Liver (tissue), 3 donors: ENCODE measurements around the gene SRRM1.

Experiments used
- CTCF ChIP-seq: fragments of 150-350 bp; IDR thresholded peaks from 2 replicates; pipeline ENCODE4 v1.5.1; 2017; ENCODE audit warnings: improper control_type of control experiment, low read depth, low read length; ENCODE audit not compliant: missing input control
- EGR1 ChIP-seq, 2 donors: IDR thresholded peaks; 2 replicates each; pipeline ENCODE4 v1.6.1; 2016 to 2018; ENCODE audit warnings: antibody characterized with exemption in 2 of 2, low read depth in 2 of 2
- GABPA ChIP-seq, 2 donors: IDR thresholded peaks in 1 of 2; conservative IDR thresholded peaks in 1 of 2; 2 replicates each; pipeline ENCODE4 v1.6.1; 2016; ENCODE audit warnings: antibody characterized with exemption in 2 of 2, mild to moderate bottlenecking in 1 of 2, moderate library complexity in 1 of 2
- HNF4A ChIP-seq, 2 donors: conservative IDR thresholded peaks; 2 replicates each; pipeline ENCODE4 v1.6.1; 2016; ENCODE audit warnings: antibody characterized with exemption in 2 of 2, mild to moderate bottlenecking in 2 of 2
- MAX ChIP-seq: IDR thresholded peaks from 2 replicates; pipeline ENCODE4 v1.6.1; 2016; ENCODE audit warnings: antibody characterized with exemption
- RXRA ChIP-seq, 2 donors: IDR thresholded peaks; 2 replicates each; pipeline ENCODE4 v1.6.1; 2017 to 2018; ENCODE audit warnings: antibody characterized with exemption in 2 of 2, mild to moderate bottlenecking in 1 of 2
- TAF1 ChIP-seq: conservative IDR thresholded peaks from 2 replicates; pipeline ENCODE4 v1.6.1; 2016; ENCODE audit warnings: antibody characterized with exemption, mild to moderate bottlenecking
- donor health status: healthy.
- donor health status: healthy.

GRCh38 chr1:24696041-24696755 lies 53.1 kb downstream of the SRRM1 start:
- TF ChIP-seq TAF1 (no peak), CTCF (no peak), MAX (no peak), EGR1 (IDR thresholded peaks at IDR 0.05; ENCODE audit: low read depth in 2 of 2) (no peak), RXRA (IDR thresholded peaks at IDR 0.05) (no peak), HNF4A (conservative IDR thresholded peaks at IDR 0.05) (no peak), GABPA (IDR thresholded peaks at IDR 0.05 in 1 of 2, conservative IDR thresholded peaks at IDR 0.05 in 1 of 2) (no peak)
